GM10266 (cell line): ENCODE results near the gene SLC4A9.

Experiments
- DNase-seq: peaks from one replicate; pipeline ENCODE4 v3.0.0; 2012; ENCODE audit errors: extremely low spot score
- TF ChIP-seq, protein P1 (sequence below): IDR thresholded peaks from 2 replicates; pipeline ENCODE4 v1.5.1; 2012; ENCODE audit warnings: mild to moderate bottlenecking, low read depth; ENCODE audit not compliant: control insufficient read depth, insufficient read depth; ENCODE audit errors: missing control alignments

Gene SLC4A9

DNA sequence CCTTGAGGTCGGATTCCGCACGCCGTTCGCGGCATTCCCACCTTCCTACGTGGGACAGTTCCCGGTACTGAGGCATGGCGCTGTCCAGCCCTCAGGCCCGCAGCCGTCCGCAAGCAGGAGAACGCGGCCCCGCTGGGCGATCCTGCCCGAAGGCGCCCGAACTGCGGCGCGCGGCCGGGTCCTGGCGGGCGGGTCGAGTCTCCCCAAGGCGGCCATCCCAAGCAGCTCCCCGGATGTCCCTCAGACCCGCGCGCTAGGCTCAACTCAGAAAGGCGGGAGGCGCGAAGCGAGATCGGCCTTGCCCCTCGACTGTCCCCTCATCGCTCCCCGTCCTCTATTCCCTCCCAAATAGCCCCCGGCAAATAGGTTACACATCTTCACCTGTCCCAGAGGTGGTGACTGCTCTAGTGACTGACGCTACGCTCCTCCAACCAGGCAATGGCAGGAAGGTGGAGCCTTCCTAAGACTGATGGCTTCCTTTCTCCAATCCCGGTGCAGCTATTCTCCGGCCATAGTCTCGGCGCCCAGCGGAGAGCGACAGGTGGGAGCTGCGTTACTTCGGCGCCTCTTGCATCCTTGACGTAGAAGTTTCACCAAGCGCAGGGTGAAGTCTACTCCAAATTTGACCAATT, 40.9 kb downstream of the SLC4A9 start:
- DNase-seq, result peak; percentile 93

GRCh38 chr5:140401362-140402257, 41.6 kb downstream of the SLC4A9 start, which contains the start of gene ANKHD1:
Gene ANKHD1 (plus strand): TSS chr5:140401833. CDS start chr5:140401968, 135 bp downstream.
- peak; percentile 95 for DNase-seq
- TF ChIP-seq, protein P1, sequence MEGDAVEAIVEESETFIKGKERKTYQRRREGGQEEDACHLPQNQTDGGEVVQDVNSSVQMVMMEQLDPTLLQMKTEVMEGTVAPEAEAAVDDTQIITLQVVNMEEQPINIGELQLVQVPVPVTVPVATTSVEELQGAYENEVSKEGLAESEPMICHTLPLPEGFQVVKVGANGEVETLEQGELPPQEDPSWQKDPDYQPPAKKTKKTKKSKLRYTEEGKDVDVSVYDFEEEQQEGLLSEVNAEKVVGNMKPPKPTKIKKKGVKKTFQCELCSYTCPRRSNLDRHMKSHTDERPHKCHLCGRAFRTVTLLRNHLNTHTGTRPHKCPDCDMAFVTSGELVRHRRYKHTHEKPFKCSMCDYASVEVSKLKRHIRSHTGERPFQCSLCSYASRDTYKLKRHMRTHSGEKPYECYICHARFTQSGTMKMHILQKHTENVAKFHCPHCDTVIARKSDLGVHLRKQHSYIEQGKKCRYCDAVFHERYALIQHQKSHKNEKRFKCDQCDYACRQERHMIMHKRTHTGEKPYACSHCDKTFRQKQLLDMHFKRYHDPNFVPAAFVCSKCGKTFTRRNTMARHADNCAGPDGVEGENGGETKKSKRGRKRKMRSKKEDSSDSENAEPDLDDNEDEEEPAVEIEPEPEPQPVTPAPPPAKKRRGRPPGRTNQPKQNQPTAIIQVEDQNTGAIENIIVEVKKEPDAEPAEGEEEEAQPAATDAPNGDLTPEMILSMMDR, result no peak

More for the DNA sequence above, 40.9 kb downstream of the SLC4A9 start:
- TF ChIP-seq, protein P1, result no peak

DNA sequence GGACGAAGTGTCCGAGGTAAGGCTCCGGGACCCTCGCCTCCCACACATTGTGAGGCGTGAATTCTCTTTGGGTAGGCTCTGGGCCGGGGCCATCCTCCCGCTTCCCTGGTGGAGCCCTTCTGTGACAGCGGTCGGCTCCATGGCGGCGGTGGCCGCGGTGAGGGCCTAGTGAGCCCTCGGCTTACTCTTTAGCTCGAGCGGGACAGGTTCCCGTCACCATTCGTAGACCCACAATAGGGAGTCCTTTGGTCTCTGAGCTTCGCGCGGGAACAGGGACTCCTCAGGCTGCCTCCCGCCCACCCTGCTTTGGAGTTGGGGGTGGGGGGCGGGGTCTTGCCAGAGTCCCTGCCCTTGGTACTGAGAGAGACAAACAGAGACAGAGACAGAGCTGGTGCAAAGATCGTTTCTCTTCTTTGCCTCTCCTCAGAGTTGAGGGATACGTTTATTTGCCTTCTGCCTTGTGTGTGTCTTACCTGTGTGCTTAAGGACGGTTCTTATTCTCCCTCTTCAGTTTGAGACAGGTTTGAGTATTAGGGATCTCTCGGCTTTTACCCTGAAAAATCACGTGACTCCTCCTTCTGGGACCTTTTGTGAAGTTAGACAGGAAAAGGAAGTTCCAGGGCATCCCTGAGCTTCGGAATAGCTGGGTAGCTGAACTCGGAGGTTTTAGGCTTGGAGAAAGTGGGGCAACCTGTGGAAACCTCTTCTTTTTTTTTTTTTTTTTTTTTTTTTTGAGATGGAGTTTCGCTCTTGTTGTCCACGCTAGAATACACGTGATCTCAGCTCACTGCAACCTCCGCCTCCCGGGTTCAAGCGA, 42.5 kb downstream of the SLC4A9 start:
- DNase-seq, result peak; percentile 49

DNA sequence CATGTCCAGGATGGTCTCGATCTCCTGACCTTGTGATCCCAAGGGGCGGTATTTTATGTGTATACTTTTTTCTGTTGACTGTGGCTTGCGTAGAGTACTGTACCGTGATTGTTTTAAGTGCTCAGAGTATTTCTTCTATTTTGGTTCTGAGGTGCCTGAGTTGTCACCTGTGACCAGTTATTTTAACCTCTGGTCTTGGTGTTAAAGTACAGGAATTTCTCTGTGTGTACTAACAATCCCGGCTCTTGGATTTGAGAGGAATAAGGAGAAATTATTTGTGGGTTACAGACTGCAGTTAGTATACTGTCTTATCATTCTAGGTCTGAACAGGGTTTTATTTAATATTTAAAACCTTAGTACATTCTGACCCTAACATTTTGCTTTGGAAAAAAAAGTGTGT, 43.6 kb downstream of the SLC4A9 start:
- DNase-seq, result no peak
- TF ChIP-seq, protein P1, result no peak

More for the DNA sequence above, 42.5 kb downstream of the SLC4A9 start:
- TF ChIP-seq, protein P1, result no peak

DNA sequence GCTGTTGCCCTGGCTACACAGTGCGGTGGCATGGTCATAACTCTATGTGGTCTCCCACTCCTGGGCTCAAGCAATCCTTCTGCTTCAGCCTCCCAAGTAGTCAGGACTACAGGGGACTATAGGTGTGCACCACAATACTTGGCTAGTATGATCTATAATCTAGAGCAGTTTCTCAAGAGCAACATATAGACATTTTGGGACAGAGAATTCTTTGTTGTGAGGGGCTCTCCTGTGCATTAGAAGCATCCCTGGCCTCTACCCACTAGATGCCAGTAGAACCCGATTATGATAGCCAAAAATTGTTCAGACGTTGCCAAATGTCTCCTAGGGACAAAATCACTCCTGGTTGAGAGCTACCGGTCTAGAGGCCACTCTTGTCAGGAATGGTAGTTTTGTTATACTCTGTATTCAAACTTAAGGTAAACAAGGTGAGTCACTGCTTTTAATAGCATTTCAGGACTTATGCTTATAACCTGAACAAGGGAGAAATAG, 48.8 kb downstream of the SLC4A9 start:
- no peak for DNase-seq
- TF ChIP-seq, protein P1, result no peak

DNA sequence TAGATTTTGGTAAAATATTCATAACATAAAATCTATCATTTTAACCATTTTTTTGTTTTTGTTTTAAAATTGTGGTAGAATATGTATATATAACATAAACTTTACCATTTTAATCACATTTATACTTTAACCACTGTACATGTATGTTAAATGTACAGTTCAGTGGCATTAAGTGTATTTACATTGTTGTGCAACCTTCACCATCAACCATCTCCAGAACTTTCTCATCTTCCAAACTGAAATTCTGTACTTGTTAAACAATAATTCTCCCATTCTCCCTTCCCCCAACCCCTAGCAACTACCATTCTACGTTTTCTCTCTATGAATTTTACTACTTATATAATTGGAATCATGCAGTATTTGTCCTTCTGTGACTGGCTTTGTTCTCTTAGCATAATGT, 53.2 kb downstream of the SLC4A9 start:
- TF ChIP-seq, protein P1, result no peak
- DNase-seq, result no peak
